ENCODE data around the gene DNAJC16. TPM values are rescaled to one million over a fixed set of nuclear protein-coding genes. Genes with fewer than 3 reads are reported as not detected.
"Not testable (repeated sequence)": the region's sequence is repeated elsewhere in the genome, so short reads cannot be mapped to it uniquely, and the experiment has no call there.

Gene DNAJC16
- 10 to 100 TPM; 18.3 to 27.7 TPM for total RNA-seq
- 10 to 100 TPM; 16.2 to 16.5 TPM for polyA plus RNA-seq (ENCODE audit: insufficient read length in 2 of 2)
- long read RNA-seq, donor 1, full-length matches to known transcripts = 3 of 3 reads
- long read RNA-seq, donor 1, partial matches to known transcripts = 0 of 3 reads
- long read RNA-seq, donor 1, other reads (novel, unspliced or antisense) = 0 of 3 reads
- long read RNA-seq, donor 2 = 0 reads
- long read RNA-seq, donor 3 = 0 reads
- long read RNA-seq, donor 4, partial matches to known transcripts = 0 of 1 reads
- long read RNA-seq, donor 4, other reads (novel, unspliced or antisense) = 0 of 1 reads

DNA sequence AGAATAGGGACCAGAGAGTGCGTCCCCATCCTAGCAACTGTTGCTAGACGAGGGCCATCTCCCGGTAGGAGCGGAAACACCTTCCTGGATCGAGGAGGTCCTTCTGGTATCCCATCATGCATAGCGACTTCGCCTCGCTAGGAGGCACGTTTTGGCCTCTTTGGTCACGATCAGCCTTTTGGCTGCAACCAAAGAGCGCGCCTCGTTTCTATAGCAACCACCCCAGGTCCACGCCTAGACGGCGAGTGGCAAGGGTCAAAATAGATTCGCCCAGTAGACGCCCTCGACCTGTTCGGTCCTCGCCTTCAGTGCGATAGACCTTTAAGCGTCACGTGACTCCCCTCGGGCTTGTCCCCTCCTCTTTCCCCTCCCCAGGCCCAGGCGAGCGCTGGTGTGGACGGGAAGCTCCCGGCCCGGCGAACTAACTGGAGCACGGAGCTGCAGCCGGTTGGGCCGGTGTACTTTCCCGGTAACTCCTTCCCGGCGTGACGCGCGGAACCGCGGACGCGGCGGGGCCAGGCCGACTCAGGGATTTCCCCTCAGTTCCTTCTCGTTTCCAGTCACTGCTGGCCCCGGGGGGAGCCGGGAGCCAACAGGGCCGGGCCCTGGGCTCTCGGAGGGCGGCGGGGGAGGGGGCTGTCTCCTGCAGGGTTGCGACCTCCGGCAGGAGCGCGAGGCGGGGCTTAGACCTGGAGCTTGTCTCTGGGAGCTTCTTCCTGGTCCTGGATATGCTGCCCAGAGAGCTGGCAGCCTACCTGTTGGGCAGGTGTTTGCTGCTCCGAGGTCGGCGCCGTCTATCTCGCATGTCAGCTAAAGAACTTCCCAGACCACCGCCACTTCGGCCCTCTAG, at the start of gene DNAJC16:
Gene DNAJC16 (plus strand): TSS at position 359 of the 850 bp plus-strand sequence. CDS start 2,258 bp downstream, outside the sequence.
- Histone ChIP-seq H3K27me3 (ENCODE audit: control insufficient read depth, insufficient read depth, low read length) (no peaks in the 10 kb centered on the region), H3K27ac (ENCODE audit: low read depth, low read length) (peak within 1 kb of the TSS; percentile 100), H3K4me1 (ENCODE audit: control insufficient read depth, insufficient read depth, low read length) (peaks cover 16% of the 10 kb centered on the region), H3K36me3 (ENCODE audit: control insufficient read depth, insufficient read depth, low read length) (peaks cover 5% of the 10 kb centered on the region), H3K9me3 (ENCODE audit: control insufficient read depth, insufficient read depth, low read length) (no peaks in the 10 kb centered on the region), H3K4me3 (ENCODE audit: low read depth, low read length) (peak within 1 kb of the TSS; percentile 97)
- peak; percentile 99 to 100 (median 100) for DNase-seq (ENCODE audit: low read depth in 4 of 6, low spot score in 6 of 6)
- WGBS (ENCODE audit: insufficient coverage) = under 1% methylated on average over 64 of the region's 65 CpGs

DNA sequence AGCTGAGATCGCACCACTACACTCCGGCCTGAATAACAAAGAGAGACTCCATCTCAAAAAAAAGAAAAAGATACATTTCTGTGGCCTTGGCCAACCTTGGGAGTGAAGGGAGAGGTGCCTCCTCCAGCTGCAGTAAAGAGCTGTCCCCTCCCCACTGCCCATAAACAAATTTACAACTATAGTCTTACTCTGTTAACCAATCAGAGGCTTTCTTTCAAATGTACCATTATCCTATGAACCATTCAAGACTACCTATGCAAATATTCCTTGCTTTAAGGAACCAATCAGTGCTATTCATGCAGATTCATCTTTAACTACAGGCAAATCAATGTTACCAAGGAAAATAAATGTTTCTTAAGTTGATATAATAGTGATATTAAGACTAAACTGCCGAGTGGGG, 49.7 kb upstream of the DNAJC16 start:
- WGBS (ENCODE audit: insufficient coverage) = no CpG with 5 or more reads among the region's 3 CpGs
- Histone ChIP-seq H3K36me3 (ENCODE audit: control insufficient read depth, insufficient read depth, low read length) (no peaks in the 10 kb centered on the region), H3K4me1 (ENCODE audit: control insufficient read depth, insufficient read depth, low read length) (no peaks in the 10 kb centered on the region), H3K4me3 (ENCODE audit: low read depth, low read length) (no peak overlapping the region), H3K27me3 (ENCODE audit: control insufficient read depth, insufficient read depth, low read length) (no peaks in the 10 kb centered on the region), H3K27ac (ENCODE audit: low read depth, low read length) (no peak overlapping the region), H3K9me3 (ENCODE audit: control insufficient read depth, insufficient read depth, low read length) (no peaks in the 10 kb centered on the region)
- no peak for DNase-seq (ENCODE audit: low read depth in 4 of 6, low spot score in 6 of 6)

DNA sequence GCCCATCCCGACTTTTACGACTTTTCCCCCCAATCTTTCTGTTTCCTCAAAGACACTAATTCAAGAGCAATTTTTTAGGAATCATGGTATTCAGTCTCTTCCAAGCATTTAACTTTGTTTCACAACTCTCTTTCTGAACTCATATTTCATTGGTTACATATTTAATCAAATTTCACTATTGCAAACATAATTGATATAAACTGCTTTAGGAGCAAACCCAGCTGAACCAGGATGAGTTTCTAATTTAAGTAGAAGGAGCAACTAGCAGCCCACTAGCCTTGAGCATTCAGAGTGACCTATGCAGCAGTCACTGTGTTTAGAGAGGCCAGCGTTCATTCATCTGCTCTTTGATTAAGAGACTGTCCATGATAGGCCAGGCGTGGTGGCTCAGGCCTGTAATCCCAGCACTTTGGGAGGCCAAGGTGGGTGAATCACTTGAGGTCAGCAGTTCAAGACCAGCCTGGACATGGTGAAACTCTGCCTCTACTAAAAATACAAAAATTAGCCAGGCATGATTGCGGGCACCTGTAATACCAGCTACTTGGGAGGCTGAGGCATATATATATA, 48.9 kb upstream of the DNAJC16 start:
- no peaks in the 10 kb centered on the region for H3K4me1 ChIP-seq (ENCODE audit: control insufficient read depth, insufficient read depth, low read length)
- no peaks in the 10 kb centered on the region for H3K9me3 ChIP-seq (ENCODE audit: control insufficient read depth, insufficient read depth, low read length)
- no peaks in the 10 kb centered on the region for H3K27me3 ChIP-seq (ENCODE audit: control insufficient read depth, insufficient read depth, low read length)
- H3K4me3 ChIP-seq (ENCODE audit: low read depth, low read length) = no peak overlapping the region
- WGBS (ENCODE audit: insufficient coverage) = 85% methylated on average over 4 of the region's 5 CpGs
- no peak for DNase-seq (ENCODE audit: low read depth in 4 of 6, low spot score in 6 of 6)
- H3K27ac ChIP-seq (ENCODE audit: low read depth, low read length) = no peak overlapping the region
- no peaks in the 10 kb centered on the region for H3K36me3 ChIP-seq (ENCODE audit: control insufficient read depth, insufficient read depth, low read length)

DNA sequence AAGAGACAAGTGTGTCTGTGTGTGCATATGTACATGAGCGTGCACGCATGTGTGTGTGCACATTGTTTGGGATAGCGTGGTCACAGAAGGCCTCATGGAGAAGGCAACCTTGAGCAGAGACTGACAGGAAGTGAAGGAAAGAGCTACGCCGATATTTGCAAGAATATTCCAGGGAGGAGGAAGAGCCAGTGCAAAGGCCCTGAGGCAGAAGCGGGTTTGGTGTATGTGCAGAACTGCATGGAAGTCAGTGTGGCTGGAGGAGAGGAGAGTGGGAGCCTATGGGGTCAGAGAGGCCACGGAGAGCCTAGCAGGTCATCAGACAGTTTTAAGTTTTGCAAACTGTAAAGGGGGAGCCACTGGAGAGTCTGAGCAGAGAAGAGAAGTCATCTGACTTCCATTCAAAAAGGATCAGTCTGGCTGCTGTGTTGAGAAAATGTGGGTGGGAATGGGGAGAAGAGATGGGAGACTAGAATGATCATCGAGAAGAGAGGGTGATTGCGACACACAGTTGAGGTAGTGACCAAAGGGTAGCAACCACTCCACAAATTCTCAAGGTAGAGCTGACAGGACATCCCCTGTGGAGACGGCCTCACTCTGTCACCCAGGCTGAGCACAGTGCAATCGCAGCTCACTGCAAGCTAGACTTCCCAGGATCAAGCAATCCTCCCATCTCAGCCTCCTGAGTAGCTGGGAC, 46.8 kb upstream of the DNAJC16 start:
- H3K9me3 ChIP-seq (ENCODE audit: control insufficient read depth, insufficient read depth, low read length) = no peaks in the 10 kb centered on the region
- no peak overlapping the region for H3K4me3 ChIP-seq (ENCODE audit: low read depth, low read length)
- DNase-seq (ENCODE audit: low read depth in 4 of 6, low spot score in 6 of 6) = no peak
- no peak overlapping the region for H3K27ac ChIP-seq (ENCODE audit: low read depth, low read length)
- peaks cover 7% of the 10 kb centered on the region for H3K36me3 ChIP-seq (ENCODE audit: control insufficient read depth, insufficient read depth, low read length)
- no peaks in the 10 kb centered on the region for H3K27me3 ChIP-seq (ENCODE audit: control insufficient read depth, insufficient read depth, low read length)
- no peaks in the 10 kb centered on the region for H3K4me1 ChIP-seq (ENCODE audit: control insufficient read depth, insufficient read depth, low read length)
- WGBS (ENCODE audit: insufficient coverage) = 96% methylated on average over 7 of the region's 11 CpGs

DNA sequence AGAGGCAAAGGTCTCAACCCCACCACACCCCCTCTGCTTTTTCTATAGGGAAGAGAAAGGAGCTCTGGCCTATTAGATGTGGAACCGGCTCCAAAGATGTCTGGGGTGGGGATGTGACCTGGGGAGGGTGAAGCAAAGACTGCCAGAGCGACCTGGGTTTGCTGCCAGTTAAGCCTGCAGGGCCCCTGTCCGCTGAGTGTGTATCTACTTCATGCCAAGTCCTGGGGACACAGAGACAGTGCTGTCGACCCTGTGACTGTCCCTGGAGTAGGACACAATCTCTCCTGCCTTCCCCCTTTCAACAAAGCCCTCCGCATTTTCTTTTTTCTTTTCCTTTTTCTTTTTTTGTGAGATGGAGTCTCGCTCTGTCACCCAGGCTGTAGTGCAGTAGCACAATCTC, 44.2 kb upstream of the DNAJC16 start:
- H3K27me3 ChIP-seq (ENCODE audit: control insufficient read depth, insufficient read depth, low read length); H3K27ac ChIP-seq (ENCODE audit: low read depth, low read length); H3K9me3 ChIP-seq (ENCODE audit: control insufficient read depth, insufficient read depth, low read length); H3K4me3 ChIP-seq (ENCODE audit: low read depth, low read length); DNase-seq (ENCODE audit: low read depth in 4 of 6, low spot score in 6 of 6); H3K4me1 ChIP-seq (ENCODE audit: control insufficient read depth, insufficient read depth, low read length): not testable (repeated sequence)
- WGBS (ENCODE audit: insufficient coverage) = 75% methylated on average over 4 of the region's 6 CpGs
- H3K36me3 ChIP-seq (ENCODE audit: control insufficient read depth, insufficient read depth, low read length) = peaks cover 18% of the 10 kb centered on the region

DNA sequence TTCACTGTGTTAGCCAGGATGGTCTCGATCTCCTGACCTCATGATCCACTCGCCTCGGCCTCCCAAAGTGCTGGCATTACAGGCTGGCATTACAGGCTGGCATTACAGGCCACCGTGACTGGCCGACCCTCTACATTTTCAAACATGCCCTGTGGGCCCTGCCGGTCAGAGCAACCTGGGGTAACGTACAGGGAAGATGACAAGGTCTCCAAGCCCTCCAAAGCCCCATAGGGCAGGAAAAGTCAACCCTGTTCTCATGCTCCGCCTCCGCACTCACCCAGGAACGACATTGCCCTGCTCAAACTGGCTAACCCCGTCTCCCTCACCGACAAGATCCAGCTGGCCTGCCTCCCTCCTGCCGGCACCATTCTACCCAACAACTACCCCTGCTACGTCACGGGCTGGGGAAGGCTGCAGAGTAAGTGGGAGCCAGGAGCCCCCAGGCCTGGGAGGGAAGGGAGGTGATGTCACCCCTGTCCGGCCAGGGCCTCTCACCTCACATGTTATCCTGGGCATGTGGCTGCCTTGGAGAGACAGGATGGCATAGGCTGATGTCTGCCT, 43.6 kb upstream of the DNAJC16 start:
- not testable (repeated sequence) for H3K27me3 ChIP-seq (ENCODE audit: control insufficient read depth, insufficient read depth, low read length); DNase-seq (ENCODE audit: low read depth in 4 of 6, low spot score in 6 of 6); H3K27ac ChIP-seq (ENCODE audit: low read depth, low read length); H3K4me3 ChIP-seq (ENCODE audit: low read depth, low read length); H3K4me1 ChIP-seq (ENCODE audit: control insufficient read depth, insufficient read depth, low read length); H3K9me3 ChIP-seq (ENCODE audit: control insufficient read depth, insufficient read depth, low read length)
- 92% methylated on average over 8 of the region's 16 CpGs for WGBS (ENCODE audit: insufficient coverage)
- peaks cover 18% of the 10 kb centered on the region for H3K36me3 ChIP-seq (ENCODE audit: control insufficient read depth, insufficient read depth, low read length)

DNA sequence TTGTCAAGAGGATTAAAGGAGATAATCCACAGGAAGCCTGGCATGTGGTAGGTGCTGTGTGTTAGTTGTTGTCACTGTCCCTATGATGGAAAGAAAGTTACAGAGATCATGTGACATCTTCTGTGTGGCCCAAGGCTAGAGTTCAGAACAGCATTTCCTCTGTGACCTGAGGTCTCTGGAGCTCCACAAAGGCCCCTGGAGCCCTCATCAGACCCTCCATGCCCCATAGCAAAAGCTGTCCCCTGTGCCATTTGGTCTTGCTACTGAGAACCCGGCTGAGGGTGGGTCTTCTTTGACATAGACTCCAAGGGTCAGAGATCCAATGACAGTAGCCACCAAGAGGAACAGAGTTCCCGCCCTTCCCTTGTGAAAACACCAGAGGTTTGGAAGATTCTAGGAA, 42.7 kb upstream of the DNAJC16 start:
- no peak overlapping the region for H3K4me3 ChIP-seq (ENCODE audit: low read depth, low read length)
- DNase-seq (ENCODE audit: low read depth in 4 of 6, low spot score in 6 of 6) = no peak

DNA sequence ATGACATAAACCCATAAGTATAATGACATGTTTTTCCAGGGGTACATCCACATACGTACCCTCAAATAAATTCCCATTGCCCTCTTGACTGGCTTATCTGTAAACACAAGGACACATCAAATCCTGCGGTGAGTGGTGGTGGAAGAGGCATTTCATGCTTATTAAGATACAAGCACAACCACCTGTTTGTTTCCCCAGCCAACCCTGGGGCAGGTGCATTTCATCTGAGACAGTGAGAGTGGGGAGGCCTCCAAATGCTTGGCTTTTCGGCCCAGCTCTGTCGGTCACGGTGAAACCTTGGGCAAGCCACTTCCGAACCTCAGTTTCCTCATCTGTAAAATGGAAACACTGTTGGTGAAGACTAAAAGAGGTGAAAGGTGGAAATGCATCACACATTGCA, 42.2 kb upstream of the DNAJC16 start:
- not testable (repeated sequence) for H3K4me3 ChIP-seq (ENCODE audit: low read depth, low read length); H3K4me1 ChIP-seq (ENCODE audit: control insufficient read depth, insufficient read depth, low read length); DNase-seq (ENCODE audit: low read depth in 4 of 6, low spot score in 6 of 6); H3K27me3 ChIP-seq (ENCODE audit: control insufficient read depth, insufficient read depth, low read length); H3K27ac ChIP-seq (ENCODE audit: low read depth, low read length); H3K9me3 ChIP-seq (ENCODE audit: control insufficient read depth, insufficient read depth, low read length)
- peaks cover 22% of the 10 kb centered on the region for H3K36me3 ChIP-seq (ENCODE audit: control insufficient read depth, insufficient read depth, low read length)
- no CpG with 5 or more reads among the region's 6 CpGs for WGBS (ENCODE audit: insufficient coverage)

More for the DNA sequence above, 42.7 kb upstream of the DNAJC16 start:
- no peaks in the 10 kb centered on the region for H3K9me3 ChIP-seq (ENCODE audit: control insufficient read depth, insufficient read depth, low read length)
- H3K27ac ChIP-seq (ENCODE audit: low read depth, low read length) = no peak overlapping the region
- H3K4me1 ChIP-seq (ENCODE audit: control insufficient read depth, insufficient read depth, low read length) = peaks cover 2% of the 10 kb centered on the region
- no peaks in the 10 kb centered on the region for H3K27me3 ChIP-seq (ENCODE audit: control insufficient read depth, insufficient read depth, low read length)
- H3K36me3 ChIP-seq (ENCODE audit: control insufficient read depth, insufficient read depth, low read length) = peaks cover 18% of the 10 kb centered on the region
- WGBS (ENCODE audit: insufficient coverage) = 92% methylated on average over 2 of the region's 2 CpGs

DNA sequence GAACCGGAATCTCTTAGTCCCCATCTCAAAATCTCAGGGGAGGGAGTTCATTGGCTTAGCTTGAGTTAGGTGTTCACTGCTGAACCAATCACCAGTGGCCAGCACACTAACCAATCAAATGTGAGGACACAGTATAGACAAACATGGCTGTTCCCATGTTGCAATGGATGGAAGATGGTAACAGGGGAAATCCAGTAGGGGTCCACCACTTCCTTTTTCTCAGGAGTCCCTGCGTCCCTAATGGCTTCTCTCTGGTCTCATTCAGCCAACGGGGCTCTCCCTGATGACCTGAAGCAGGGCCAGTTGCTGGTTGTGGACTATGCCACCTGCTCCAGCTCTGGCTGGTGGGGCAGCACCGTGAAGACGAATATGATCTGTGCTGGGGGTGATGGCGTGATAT, 41.0 kb upstream of the DNAJC16 start:
- H3K4me1 ChIP-seq (ENCODE audit: control insufficient read depth, insufficient read depth, low read length) = peaks cover 7% of the 10 kb centered on the region
- no peaks in the 10 kb centered on the region for H3K9me3 ChIP-seq (ENCODE audit: control insufficient read depth, insufficient read depth, low read length)
- DNase-seq (ENCODE audit: low read depth in 4 of 6, low spot score in 6 of 6) = no peak
- WGBS (ENCODE audit: insufficient coverage) = 91% methylated on average over 4 of the region's 6 CpGs
- no peak overlapping the region for H3K4me3 ChIP-seq (ENCODE audit: low read depth, low read length)
- H3K36me3 ChIP-seq (ENCODE audit: control insufficient read depth, insufficient read depth, low read length) = peaks cover 22% of the 10 kb centered on the region
- H3K27ac ChIP-seq (ENCODE audit: low read depth, low read length) = no peak overlapping the region
- H3K27me3 ChIP-seq (ENCODE audit: control insufficient read depth, insufficient read depth, low read length) = no peaks in the 10 kb centered on the region

Data from spinal cord (tissue), 10 donors.